HEK293 (cell line): ENCODE data around the gene CLDN16.

Experiments used
- GLIS1 ChIP-seq: fragments of 450-650 bp; formaldehyde crosslinking; IDR thresholded peaks from 2 replicates; pipeline ENCODE4 v1.5.1; 2016; ENCODE audit warnings: missing biosample characterization, missing genetic modification characterization
- HOXC10 ChIP-seq: sonication (generic); formaldehyde crosslinking; IDR thresholded peaks from 2 replicates; pipeline ENCODE4 v1.8.1; 2023; ENCODE audit warnings: mild to moderate bottlenecking, missing genetic modification reagents
- KLF10 ChIP-seq: fragments of 450-650 bp; IDR thresholded peaks from 2 replicates; pipeline ENCODE4 v1.5.1; 2018; ENCODE audit warnings: missing biosample characterization, mild to moderate bottlenecking, missing genetic modification characterization
- PRDM1 ChIP-seq: fragments of 450-650 bp; formaldehyde crosslinking; IDR thresholded peaks from 2 replicates; pipeline ENCODE4; 2016; ENCODE audit warnings: missing biosample characterization, missing genetic modification characterization
- ZEB2 ChIP-seq: fragments of 450-650 bp; formaldehyde crosslinking; IDR thresholded peaks from 2 replicates; pipeline ENCODE4 v1.5.1; 2016; ENCODE audit warnings: missing biosample characterization, missing genetic modification characterization
- ZFHX2 ChIP-seq: fragments of 450-650 bp; formaldehyde crosslinking; conservative IDR thresholded peaks from 2 replicates; pipeline ENCODE4 v1.5.1; 2016; ENCODE audit warnings: missing biosample characterization, missing genetic modification characterization
- ZNF157 ChIP-seq: fragments of 450-650 bp; formaldehyde crosslinking; IDR thresholded peaks from 2 replicates; pipeline ENCODE4 v1.5.1; 2016; ENCODE audit warnings: missing biosample characterization, missing genetic modification characterization
- ZNF24 ChIP-seq: fragments of 450-650 bp; formaldehyde crosslinking; IDR thresholded peaks from 2 replicates; pipeline ENCODE4 v1.5.1; 2016; ENCODE audit warnings: missing biosample characterization, missing genetic modification characterization
- ZNF423 ChIP-seq: fragments of 450-650 bp; formaldehyde crosslinking; IDR thresholded peaks from 2 replicates; pipeline ENCODE4 v1.5.1; 2016; ENCODE audit warnings: missing biosample characterization, missing genetic modification characterization
- ZNF530 ChIP-seq: fragments of 450-650 bp; formaldehyde crosslinking; IDR thresholded peaks from 2 replicates; pipeline ENCODE4 v1.5.1; 2016; ENCODE audit warnings: low read depth, missing biosample characterization, missing genetic modification characterization
- ZNF555 ChIP-seq: fragments of 450-650 bp; formaldehyde crosslinking; conservative IDR thresholded peaks from 2 replicates; pipeline ENCODE4 v1.5.1; 2017; ENCODE audit warnings: missing biosample characterization, mild to moderate bottlenecking, missing genetic modification characterization, inconsistent platforms
- ZNF561 ChIP-seq: fragments of 450-650 bp; IDR thresholded peaks from 2 replicates; pipeline ENCODE4 v1.5.1; 2018; ENCODE audit warnings: missing biosample characterization, missing genetic modification characterization, borderline replicate concordance
- ZNF629 ChIP-seq: fragments of 450-650 bp; formaldehyde crosslinking; IDR thresholded peaks from 2 replicates; pipeline ENCODE4 v1.5.1; 2017; ENCODE audit warnings: missing biosample characterization, missing genetic modification characterization
- ZNF658 ChIP-seq: fragments of 450-650 bp; formaldehyde crosslinking; IDR thresholded peaks from 2 replicates; pipeline ENCODE4; 2016; ENCODE audit warnings: missing biosample characterization, missing genetic modification characterization
- ZNF664 ChIP-seq: fragments of 450-650 bp; formaldehyde crosslinking; IDR thresholded peaks from 2 replicates; pipeline ENCODE4 v1.5.1; 2016; ENCODE audit warnings: missing biosample characterization, missing genetic modification characterization
- ZNF670 ChIP-seq: fragments of 450-650 bp; formaldehyde crosslinking; IDR thresholded peaks from 2 replicates; pipeline ENCODE4 v1.5.1; 2016; ENCODE audit warnings: missing biosample characterization, missing genetic modification characterization, low read depth
- ZNF777 ChIP-seq: fragments of 450-650 bp; formaldehyde crosslinking; IDR thresholded peaks from 2 replicates; pipeline ENCODE4 v1.5.1; 2017; ENCODE audit warnings: missing biosample characterization, missing genetic modification characterization, borderline replicate concordance
- ZXDB ChIP-seq: fragments of 450-650 bp; formaldehyde crosslinking; IDR thresholded peaks from 2 replicates; pipeline ENCODE4 v1.5.1; 2016; ENCODE audit warnings: missing biosample characterization, missing genetic modification characterization
- TF ChIP-seq, protein P1 (sequence below): fragments of 450-650 bp; formaldehyde crosslinking; IDR thresholded peaks from 2 replicates; pipeline ENCODE4 v1.5.1; 2016; ENCODE audit warnings: missing biosample characterization, missing genetic modification characterization
- TF ChIP-seq, protein P2 (sequence below): fragments of 450-650 bp; formaldehyde crosslinking; IDR thresholded peaks from 2 replicates; pipeline ENCODE4 v1.5.1; 2016; ENCODE audit warnings: missing biosample characterization, missing genetic modification characterization, borderline replicate concordance
- TF ChIP-seq, protein P3 (sequence below): fragments of 450-650 bp; formaldehyde crosslinking; IDR thresholded peaks from 2 replicates; pipeline ENCODE4 v1.5.1; 2016; ENCODE audit warnings: missing biosample characterization, missing genetic modification characterization
- TF ChIP-seq, protein P4 (sequence below): fragments of 450-650 bp; formaldehyde crosslinking; IDR thresholded peaks from 2 replicates; pipeline ENCODE4 v1.5.1; 2016; ENCODE audit warnings: missing biosample characterization, missing genetic modification characterization
- TF ChIP-seq, protein P5 (sequence below): fragments of 450-650 bp; formaldehyde crosslinking; IDR thresholded peaks from 2 replicates; pipeline ENCODE4 v1.5.1; 2016; ENCODE audit warnings: missing biosample characterization, missing genetic modification characterization
- TF ChIP-seq, protein P6 (sequence below): sonication (generic); formaldehyde crosslinking; IDR thresholded peaks from 2 replicates; pipeline ENCODE4 v1.8.1; 2022; ENCODE audit warnings: mild to moderate bottlenecking, moderate library complexity, missing genetic modification reagents
- TF ChIP-seq, protein P7 (sequence below): fragments of 450-650 bp; formaldehyde crosslinking; IDR thresholded peaks from 2 replicates; pipeline ENCODE4 v1.5.1; 2017; ENCODE audit warnings: missing biosample characterization, missing genetic modification characterization
- TF ChIP-seq, protein P8 (sequence below): fragments of 450-650 bp; formaldehyde crosslinking; IDR thresholded peaks from 2 replicates; pipeline ENCODE4 v1.5.1; 2016; ENCODE audit warnings: missing biosample characterization, missing genetic modification characterization

CLDN16 gene

DNA sequence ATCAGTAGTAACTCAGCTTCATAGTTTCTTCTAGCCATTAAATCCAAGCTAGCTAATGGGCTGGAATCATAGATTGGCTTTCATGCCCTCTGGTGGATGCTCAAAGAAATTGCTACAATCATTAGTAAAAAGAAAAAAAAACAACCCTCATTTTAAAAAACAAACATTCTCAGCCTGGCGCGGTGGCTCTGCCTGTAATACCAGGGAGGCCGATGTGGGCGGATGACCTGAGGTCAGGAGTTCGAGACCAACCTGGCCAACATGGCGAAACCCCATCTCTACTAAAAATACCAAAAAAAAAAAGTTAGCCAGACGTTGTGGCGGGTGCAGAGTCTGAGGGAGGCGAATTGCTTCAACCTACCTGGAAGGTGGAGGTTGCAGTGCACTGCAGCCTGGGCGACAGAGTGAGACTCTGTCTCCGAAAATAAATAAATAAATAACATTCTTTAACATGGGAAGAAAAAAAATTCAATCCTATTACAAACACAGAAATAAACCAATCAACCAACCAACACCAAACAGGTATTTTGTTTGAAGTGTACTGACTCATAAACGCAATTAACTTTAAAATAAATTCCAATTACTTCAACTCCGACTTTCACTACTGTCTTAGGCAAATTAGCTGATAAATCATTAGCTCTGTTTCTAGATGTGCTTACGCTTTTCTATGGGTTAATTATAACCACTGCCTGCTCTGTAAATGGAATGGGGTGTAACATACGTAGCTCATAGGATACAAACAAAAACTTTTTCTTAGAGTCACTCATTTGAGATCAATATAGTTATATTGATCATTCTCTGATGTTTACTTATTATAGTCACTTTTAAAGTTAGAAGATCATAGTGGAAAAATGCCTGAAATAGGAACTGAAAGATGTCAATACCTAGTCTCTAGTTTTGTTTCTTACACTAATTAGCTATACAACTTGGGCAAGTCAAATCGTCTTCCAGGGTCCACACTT lies 36.8 kb downstream of the CLDN16 start (continued):
- TF ChIP-seq, protein P1, sequence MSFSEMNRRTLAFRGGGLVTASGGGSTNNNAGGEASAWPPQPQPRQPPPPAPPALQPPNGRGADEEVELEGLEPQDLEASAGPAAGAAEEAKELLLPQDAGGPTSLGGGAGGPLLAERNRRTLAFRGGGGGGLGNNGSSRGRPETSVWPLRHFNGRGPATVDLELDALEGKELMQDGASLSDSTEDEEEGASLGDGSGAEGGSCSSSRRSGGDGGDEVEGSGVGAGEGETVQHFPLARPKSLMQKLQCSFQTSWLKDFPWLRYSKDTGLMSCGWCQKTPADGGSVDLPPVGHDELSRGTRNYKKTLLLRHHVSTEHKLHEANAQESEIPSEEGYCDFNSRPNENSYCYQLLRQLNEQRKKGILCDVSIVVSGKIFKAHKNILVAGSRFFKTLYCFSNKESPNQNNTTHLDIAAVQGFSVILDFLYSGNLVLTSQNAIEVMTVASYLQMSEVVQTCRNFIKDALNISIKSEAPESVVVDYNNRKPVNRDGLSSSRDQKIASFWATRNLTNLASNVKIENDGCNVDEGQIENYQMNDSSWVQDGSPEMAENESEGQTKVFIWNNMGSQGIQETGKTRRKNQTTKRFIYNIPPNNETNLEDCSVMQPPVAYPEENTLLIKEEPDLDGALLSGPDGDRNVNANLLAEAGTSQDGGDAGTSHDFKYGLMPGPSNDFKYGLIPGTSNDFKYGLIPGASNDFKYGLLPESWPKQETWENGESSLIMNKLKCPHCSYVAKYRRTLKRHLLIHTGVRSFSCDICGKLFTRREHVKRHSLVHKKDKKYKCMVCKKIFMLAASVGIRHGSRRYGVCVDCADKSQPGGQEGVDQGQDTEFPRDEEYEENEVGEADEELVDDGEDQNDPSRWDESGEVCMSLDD, result 0 out of 2 replicates have a peak, but pooled peaks have one; percentile 23
- TF ChIP-seq ZNF423 (tag by site-specific recombination), result no peak
- no peak for TF ChIP-seq ZNF530 (tag by site-specific recombination)
- TF ChIP-seq ZNF24 (tag by site-specific recombination), result 0 out of 2 replicates have a peak, but pooled peaks have one; percentile 58
- TF ChIP-seq ZFHX2 (tag by site-specific recombination), result peak; percentile 89
- TF ChIP-seq, protein P2, sequence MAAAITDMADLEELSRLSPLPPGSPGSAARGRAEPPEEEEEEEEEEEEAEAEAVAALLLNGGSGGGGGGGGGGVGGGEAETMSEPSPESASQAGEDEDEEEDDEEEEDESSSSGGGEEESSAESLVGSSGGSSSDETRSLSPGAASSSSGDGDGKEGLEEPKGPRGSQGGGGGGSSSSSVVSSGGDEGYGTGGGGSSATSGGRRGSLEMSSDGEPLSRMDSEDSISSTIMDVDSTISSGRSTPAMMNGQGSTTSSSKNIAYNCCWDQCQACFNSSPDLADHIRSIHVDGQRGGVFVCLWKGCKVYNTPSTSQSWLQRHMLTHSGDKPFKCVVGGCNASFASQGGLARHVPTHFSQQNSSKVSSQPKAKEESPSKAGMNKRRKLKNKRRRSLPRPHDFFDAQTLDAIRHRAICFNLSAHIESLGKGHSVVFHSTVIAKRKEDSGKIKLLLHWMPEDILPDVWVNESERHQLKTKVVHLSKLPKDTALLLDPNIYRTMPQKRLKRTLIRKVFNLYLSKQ (tag by site-specific recombination), result no peak
- TF ChIP-seq ZNF658 (tag by site-specific recombination), result no peak
- TF ChIP-seq, protein P3, sequence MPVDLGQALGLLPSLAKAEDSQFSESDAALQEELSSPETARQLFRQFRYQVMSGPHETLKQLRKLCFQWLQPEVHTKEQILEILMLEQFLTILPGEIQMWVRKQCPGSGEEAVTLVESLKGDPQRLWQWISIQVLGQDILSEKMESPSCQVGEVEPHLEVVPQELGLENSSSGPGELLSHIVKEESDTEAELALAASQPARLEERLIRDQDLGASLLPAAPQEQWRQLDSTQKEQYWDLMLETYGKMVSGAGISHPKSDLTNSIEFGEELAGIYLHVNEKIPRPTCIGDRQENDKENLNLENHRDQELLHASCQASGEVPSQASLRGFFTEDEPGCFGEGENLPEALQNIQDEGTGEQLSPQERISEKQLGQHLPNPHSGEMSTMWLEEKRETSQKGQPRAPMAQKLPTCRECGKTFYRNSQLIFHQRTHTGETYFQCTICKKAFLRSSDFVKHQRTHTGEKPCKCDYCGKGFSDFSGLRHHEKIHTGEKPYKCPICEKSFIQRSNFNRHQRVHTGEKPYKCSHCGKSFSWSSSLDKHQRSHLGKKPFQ, result 0 out of 2 replicates have a peak, but pooled peaks have one; percentile 9
- peak; percentile 61; the same call in 1 of the 2 replicates for TF ChIP-seq ZXDB (tag by site-specific recombination)
- TF ChIP-seq, protein P4, sequence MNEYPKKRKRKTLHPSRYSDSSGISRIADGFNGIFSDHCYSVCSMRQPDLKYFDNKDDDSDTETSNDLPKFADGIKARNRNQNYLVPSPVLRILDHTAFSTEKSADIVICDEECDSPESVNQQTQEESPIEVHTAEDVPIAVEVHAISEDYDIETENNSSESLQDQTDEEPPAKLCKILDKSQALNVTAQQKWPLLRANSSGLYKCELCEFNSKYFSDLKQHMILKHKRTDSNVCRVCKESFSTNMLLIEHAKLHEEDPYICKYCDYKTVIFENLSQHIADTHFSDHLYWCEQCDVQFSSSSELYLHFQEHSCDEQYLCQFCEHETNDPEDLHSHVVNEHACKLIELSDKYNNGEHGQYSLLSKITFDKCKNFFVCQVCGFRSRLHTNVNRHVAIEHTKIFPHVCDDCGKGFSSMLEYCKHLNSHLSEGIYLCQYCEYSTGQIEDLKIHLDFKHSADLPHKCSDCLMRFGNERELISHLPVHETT, result peak; percentile 86
- TF ChIP-seq, protein P5, sequence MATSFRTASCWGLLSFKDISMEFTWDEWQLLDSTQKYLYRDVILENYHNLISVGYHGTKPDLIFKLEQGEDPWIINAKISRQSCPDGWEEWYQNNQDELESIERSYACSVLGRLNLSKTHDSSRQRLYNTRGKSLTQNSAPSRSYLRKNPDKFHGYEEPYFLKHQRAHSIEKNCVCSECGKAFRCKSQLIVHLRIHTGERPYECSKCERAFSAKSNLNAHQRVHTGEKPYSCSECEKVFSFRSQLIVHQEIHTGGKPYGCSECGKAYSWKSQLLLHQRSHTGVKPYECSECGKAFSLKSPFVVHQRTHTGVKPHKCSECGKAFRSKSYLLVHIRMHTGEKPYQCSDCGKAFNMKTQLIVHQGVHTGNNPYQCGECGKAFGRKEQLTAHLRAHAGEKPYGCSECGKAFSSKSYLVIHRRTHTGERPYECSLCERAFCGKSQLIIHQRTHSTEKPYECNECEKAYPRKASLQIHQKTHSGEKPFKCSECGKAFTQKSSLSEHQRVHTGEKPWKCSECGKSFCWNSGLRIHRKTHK (tag by site-specific recombination), result no peak
- TF ChIP-seq PRDM1 (tag by site-specific recombination), result peak; percentile 37; the same call in 1 of the 2 replicates
- peak; percentile 52 for TF ChIP-seq GLIS1 (tag by site-specific recombination)
- TF ChIP-seq ZNF777 (tag by site-specific recombination), result no peak
- TF ChIP-seq ZNF555, result no peak
- TF ChIP-seq, protein P6, sequence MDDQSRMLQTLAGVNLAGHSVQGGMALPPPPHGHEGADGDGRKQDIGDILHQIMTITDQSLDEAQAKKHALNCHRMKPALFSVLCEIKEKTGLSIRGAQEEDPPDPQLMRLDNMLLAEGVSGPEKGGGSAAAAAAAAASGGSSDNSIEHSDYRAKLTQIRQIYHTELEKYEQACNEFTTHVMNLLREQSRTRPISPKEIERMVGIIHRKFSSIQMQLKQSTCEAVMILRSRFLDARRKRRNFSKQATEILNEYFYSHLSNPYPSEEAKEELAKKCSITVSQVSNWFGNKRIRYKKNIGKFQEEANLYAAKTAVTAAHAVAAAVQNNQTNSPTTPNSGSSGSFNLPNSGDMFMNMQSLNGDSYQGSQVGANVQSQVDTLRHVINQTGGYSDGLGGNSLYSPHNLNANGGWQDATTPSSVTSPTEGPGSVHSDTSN (CRISPR knock-in tag), result no peak
- TF ChIP-seq, protein P7, sequence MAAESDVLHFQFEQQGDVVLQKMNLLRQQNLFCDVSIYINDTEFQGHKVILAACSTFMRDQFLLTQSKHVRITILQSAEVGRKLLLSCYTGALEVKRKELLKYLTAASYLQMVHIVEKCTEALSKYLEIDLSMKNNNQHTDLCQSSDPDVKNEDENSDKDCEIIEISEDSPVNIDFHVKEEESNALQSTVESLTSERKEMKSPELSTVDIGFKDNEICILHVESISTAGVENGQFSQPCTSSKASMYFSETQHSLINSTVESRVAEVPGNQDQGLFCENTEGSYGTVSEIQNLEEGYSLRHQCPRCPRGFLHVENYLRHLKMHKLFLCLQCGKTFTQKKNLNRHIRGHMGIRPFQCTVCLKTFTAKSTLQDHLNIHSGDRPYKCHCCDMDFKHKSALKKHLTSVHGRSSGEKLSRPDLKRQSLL (tag by site-specific recombination), result no peak
- no peak for TF ChIP-seq ZNF670 (tag by site-specific recombination)
- peak; percentile 66; the same call in 1 of the 2 replicates for TF ChIP-seq ZNF629 (tag by site-specific recombination)
- no peak for TF ChIP-seq KLF10 (tag by site-specific recombination)
- 0 out of 2 replicates have a peak, but pooled peaks have one; percentile 5 for TF ChIP-seq ZNF664 (tag by site-specific recombination)
- TF ChIP-seq ZNF157 (tag by site-specific recombination), result no peak
- TF ChIP-seq ZNF561 (tag by site-specific recombination), result 0 out of 2 replicates have a peak, but pooled peaks have one; percentile 31
- TF ChIP-seq HOXC10 (CRISPR knock-in tag), result no peak
- peak; percentile 98 for TF ChIP-seq ZEB2
- TF ChIP-seq, protein P8, sequence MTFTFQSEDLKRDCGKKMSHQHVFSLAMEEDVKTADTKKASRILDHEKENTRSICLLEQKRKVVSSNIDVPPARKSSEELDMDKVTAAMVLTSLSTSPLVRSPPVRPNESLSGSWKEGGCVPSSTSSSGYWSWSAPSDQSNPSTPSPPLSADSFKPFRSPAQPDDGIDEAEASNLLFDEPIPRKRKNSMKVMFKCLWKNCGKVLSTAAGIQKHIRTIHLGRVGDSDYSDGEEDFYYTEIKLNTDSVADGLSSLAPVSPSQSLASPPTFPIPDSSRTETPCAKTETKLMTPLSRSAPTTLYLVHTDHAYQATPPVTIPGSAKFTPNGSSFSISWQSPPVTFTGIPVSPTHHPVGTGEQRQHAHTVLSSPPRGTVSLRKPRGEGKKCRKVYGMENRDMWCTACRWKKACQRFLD (tag by site-specific recombination), result no peak
